ENCODE measurements around the gene DNMT1.

GRCh38 chr19:10093295-10094186 lies 101.2 kb downstream of the DNMT1 start:
- TF ChIP-seq EZH2 (IDR thresholded peaks at IDR 0.05), result no peak
- no peak for TF ChIP-seq POLR2AphosphoS5 (IDR thresholded peaks at IDR 0.05; ENCODE audit: borderline replicate concordance, low read depth, low read length)
